Measurements from ENCODE around the gene CHMP3.

CHMP3 gene

DNA sequence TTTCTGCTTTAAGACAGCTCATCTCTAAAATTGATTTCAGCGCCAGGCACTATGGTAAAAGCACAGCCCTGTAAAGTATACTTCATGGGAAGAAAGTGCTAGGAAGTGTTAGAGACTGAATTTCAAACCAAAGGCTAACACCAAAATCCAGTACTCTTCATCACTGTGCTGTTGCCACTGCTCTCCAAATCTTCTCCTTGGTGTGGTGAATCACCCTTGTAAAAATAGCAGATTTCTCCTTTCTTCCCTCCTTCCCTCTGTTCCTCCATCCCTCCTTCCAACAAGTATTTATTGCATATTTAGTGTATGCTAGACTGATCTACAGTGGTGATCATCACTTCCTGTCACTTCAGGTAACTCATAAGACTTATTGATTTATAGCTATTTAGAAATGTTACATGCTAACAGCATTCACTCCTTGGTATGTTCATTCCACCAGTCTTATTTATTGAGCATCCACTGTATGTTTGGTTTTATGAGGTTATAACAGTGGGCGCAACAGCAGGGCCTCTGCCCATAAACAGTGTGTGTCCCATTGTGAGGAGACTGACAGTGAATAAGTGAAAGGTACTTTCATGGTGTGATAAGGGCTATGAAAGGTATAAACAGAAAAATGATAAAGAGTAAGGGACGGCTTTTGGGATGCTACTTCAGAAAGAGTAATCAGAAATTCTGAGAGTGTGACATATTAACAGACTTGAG is 102.0 kb downstream of the CHMP3 start:
- no peak for DNase-seq

DNA sequence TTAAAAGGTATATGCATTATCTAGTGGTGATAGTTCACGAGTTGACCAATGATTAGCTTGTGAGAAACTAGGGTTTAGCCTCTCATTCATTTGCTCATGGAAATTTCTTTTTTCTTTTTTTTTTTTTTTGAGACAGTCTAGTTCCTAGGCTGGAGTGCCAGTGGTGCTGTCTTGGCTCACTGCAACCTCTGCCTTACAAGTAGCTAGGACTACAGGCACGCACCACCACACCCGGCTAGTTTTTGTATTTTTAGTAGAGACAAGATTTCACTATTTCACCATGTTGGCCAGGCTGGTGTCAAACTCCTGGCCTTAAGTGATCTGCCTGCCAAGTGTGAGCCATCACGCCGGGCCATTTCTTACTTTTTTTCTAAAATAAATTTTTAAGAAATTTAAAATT is 108.1 kb downstream of the CHMP3 start:
- no peak for DNase-seq

DNA sequence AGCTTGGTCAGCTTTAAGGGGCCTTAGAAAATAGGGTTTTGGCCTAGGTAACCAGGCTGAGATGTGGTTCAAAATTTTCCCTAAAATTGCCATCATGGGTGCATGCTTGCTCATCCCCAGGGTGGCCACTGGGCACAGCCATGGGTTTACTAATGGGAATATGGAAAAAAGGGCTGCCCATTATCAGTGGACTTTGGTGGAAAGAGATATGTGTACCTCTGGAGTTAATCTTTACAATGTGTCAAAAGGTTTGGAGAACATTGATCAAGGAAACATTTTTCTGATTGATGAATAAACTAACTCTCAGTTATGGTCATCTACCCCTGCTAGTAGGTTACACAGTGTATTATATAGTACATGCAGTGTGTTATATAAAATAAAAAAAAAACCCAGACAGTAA is 109.0 kb downstream of the CHMP3 start:
- DNase-seq: no peak

GRCh38 chr2:86453836-86454235 is 109.4 kb downstream of the CHMP3 start:
- DNase-seq: no peak

Data from CD4-positive, alpha-beta T cell treated with Interleukin-1 beta for 1 hour (primary cell).